ENCODE results near the gene IFNL4. TPM values are rescaled to one million over a fixed set of nuclear protein-coding genes. Genes with fewer than 3 reads are reported as not detected.
"Not testable (repeated sequence)": the region's sequence is repeated elsewhere in the genome, so short reads cannot be mapped to it uniquely, and the experiment has no call there.

The IFNL4 gene
- total and polyA plus RNA-seq, 2 experiments from 2014 or later, result not detected

GRCh38 chr19:39218230-39219007 is 30.2 kb downstream of the IFNL4 start:
- Mint-ChIP-seq H3K27me3 (ENCODE audit: insufficient read depth, low read depth, poor library complexity) (peaks cover 5% of the 10 kb centered on the region), H3K27ac (no peak overlapping the region), H3K36me3 (ENCODE audit: low read depth) (no peaks in the 10 kb centered on the region), H3K4me1 (no peaks in the 10 kb centered on the region), H3K4me3 (no peak overlapping the region), H3K9me3 (peaks cover 12% of the 10 kb centered on the region)
- DNase-seq (ENCODE audit: low spot score) (no peak), ATAC-seq (no peak)
- Histone ChIP-seq H3F3A (replicated peaks; ENCODE audit: low read depth) (no peaks in the 10 kb centered on the region), H3K4me3 (no peak overlapping the region), H3K27ac (ENCODE audit: low read depth) (no peak overlapping the region), H2AFZ (no peak overlapping the region), H4K20me1 (replicated peaks; ENCODE audit: insufficient read depth) (no peaks in the 10 kb centered on the region), H3K79me2 (replicated peaks; ENCODE audit: insufficient read depth) (no peaks in the 10 kb centered on the region), H3K4me1 (ENCODE audit: insufficient read depth) (no peaks in the 10 kb centered on the region), H3K27me3 (ENCODE audit: insufficient read depth) (no peaks in the 10 kb centered on the region), H3K36me3 (ENCODE audit: insufficient read depth) (no peaks in the 10 kb centered on the region), H3K4me2 (no peak overlapping the region), H3K9me2 (ENCODE audit: insufficient read depth) (no peaks in the 10 kb centered on the region)
- TF ChIP-seq JUNB (IDR thresholded peaks at IDR 0.05; ENCODE audit: unreplicated experiment), result no peak
- TF ChIP-seq EZH2phosphoT487 (IDR thresholded peaks at IDR 0.05; ENCODE audit: unreplicated experiment), result no peak
- TF ChIP-seq EZH2 (IDR thresholded peaks at IDR 0.05; ENCODE audit: low read depth, unreplicated experiment), result no peak
- no peak for TF ChIP-seq POLR2AphosphoS5 (IDR thresholded peaks at IDR 0.05; ENCODE audit: low read depth)
- TF ChIP-seq CREB1 (CRISPR knock-in tag; IDR thresholded peaks at IDR 0.05; ENCODE audit: low read depth), result no peak

- H3K27ac Mint-ChIP-seq, result no peak overlapping the region
- H3K9me2 ChIP-seq (ENCODE audit: insufficient read depth), result no peaks in the 10 kb centered on the region
- H3K79me2 ChIP-seq (replicated peaks; ENCODE audit: insufficient read depth), result no peaks in the 10 kb centered on the region
- no peaks in the 10 kb centered on the region for H4K20me1 ChIP-seq (replicated peaks; ENCODE audit: insufficient read depth)
- TF ChIP-seq ETS1 (IDR thresholded peaks at IDR 0.05), result no peak
- no peak for TF ChIP-seq ZNF331 (CRISPR knock-in tag; IDR thresholded peaks at IDR 0.05; ENCODE audit: low read depth)
- TF ChIP-seq, protein P1, sequence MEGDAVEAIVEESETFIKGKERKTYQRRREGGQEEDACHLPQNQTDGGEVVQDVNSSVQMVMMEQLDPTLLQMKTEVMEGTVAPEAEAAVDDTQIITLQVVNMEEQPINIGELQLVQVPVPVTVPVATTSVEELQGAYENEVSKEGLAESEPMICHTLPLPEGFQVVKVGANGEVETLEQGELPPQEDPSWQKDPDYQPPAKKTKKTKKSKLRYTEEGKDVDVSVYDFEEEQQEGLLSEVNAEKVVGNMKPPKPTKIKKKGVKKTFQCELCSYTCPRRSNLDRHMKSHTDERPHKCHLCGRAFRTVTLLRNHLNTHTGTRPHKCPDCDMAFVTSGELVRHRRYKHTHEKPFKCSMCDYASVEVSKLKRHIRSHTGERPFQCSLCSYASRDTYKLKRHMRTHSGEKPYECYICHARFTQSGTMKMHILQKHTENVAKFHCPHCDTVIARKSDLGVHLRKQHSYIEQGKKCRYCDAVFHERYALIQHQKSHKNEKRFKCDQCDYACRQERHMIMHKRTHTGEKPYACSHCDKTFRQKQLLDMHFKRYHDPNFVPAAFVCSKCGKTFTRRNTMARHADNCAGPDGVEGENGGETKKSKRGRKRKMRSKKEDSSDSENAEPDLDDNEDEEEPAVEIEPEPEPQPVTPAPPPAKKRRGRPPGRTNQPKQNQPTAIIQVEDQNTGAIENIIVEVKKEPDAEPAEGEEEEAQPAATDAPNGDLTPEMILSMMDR (conservative IDR thresholded peaks at IDR 0.05; ENCODE audit: low read depth in 2 of 2), result no peak
- TF ChIP-seq NANOG (IDR thresholded peaks at IDR 0.05; ENCODE audit: borderline replicate concordance), result no peak
- no peak for TF ChIP-seq POLR2AphosphoS5 (IDR thresholded peaks at IDR 0.05; ENCODE audit: low read depth)
- no peak overlapping the region for H3K4me2 ChIP-seq
- H3F3A ChIP-seq (replicated peaks; ENCODE audit: low read depth), result no peaks in the 10 kb centered on the region
- peaks cover 4% of the 10 kb centered on the region for H3K27me3 Mint-ChIP-seq (ENCODE audit: insufficient read depth, low read depth, poor library complexity)
- H3K27me3 ChIP-seq (ENCODE audit: insufficient read depth), result no peaks in the 10 kb centered on the region
- DNase-seq (ENCODE audit: low spot score), result no peak
- no peaks in the 10 kb centered on the region for H3K4me1 ChIP-seq (ENCODE audit: insufficient read depth)
- no peak overlapping the region for H3K4me3 Mint-ChIP-seq
- H3K36me3 Mint-ChIP-seq (ENCODE audit: low read depth), result no peaks in the 10 kb centered on the region
- H3K9me3 Mint-ChIP-seq, result peaks cover 12% of the 10 kb centered on the region
- H3K4me3 ChIP-seq, result no peak overlapping the region
- H3K36me3 ChIP-seq (ENCODE audit: insufficient read depth), result no peaks in the 10 kb centered on the region
- H3K4me1 Mint-ChIP-seq, result no peaks in the 10 kb centered on the region
- no peak for ATAC-seq
- no peak overlapping the region for H3K27ac ChIP-seq (ENCODE audit: low read depth)
- H2AFZ ChIP-seq, result no peak overlapping the region
Observed at GRCh38 chr19:39217094-39217493, 31.6 kb downstream of the IFNL4 start.

DNA sequence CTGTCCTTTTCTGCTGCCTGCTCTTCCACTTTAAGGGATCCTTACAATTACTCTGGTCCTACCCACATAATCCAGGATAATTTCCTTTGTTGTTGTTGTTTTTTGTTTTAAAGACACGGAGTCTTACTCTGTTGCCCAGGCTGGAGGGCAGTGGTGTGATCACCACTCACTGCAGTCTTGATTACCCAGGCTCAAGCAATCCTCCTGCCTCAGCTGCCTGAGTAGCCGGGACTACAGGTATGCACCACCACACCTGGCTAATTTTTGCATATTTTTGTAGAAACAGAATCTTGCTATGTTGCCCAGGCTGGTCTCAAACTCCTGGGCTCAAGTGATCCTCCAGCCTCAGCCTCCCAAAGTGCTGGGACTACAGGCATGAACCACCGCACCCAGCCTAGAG is 33.3 kb downstream of the IFNL4 start:
- H3K4me2 ChIP-seq; H3K27me3 Mint-ChIP-seq (ENCODE audit: insufficient read depth, low read depth, poor library complexity); DNase-seq (ENCODE audit: low spot score); H3K4me3 Mint-ChIP-seq; H2AFZ ChIP-seq; H3K27ac ChIP-seq (ENCODE audit: low read depth); H3K36me3 Mint-ChIP-seq (ENCODE audit: low read depth); H3K4me3 ChIP-seq; H3K4me1 ChIP-seq (ENCODE audit: insufficient read depth); H3K36me3 ChIP-seq (ENCODE audit: insufficient read depth); H3K4me1 Mint-ChIP-seq; H3F3A ChIP-seq (replicated peaks; ENCODE audit: low read depth); H3K27me3 ChIP-seq (ENCODE audit: insufficient read depth); H4K20me1 ChIP-seq (replicated peaks; ENCODE audit: insufficient read depth); H3K27ac Mint-ChIP-seq; H3K79me2 ChIP-seq (replicated peaks; ENCODE audit: insufficient read depth); ATAC-seq; H3K9me2 ChIP-seq (ENCODE audit: insufficient read depth): not testable (repeated sequence)
- peaks cover 12% of the 10 kb centered on the region for H3K9me3 Mint-ChIP-seq

Data from GM23338 (cell line).